Esophagus mucosa (tissue), 1 donor: ENCODE data around the gene PPP1R15B. TPM values are rescaled to one million over a fixed set of nuclear protein-coding genes. Genes with fewer than 3 reads are reported as not detected.

Source experiments
- ATAC-seq: fragments of 200-7000 bp; cut with Tn5 transposase; one replicate; pipeline ENCODE4 v1.9.1; 2020
- total RNA-seq: library from RNA; stranded (reverse); gene quantifications from one replicate; pipeline ENCODE4 v1.2.4, GENCODE V29; 2023
- donor health status: DM: yes; HTN: yes; CAD: no.

The PPP1R15B gene
- total RNA-seq: 27.5 TPM

- peak; percentile 93 for ATAC-seq
Measured at GRCh38 chr1:204411451-204412204, at the start of gene PPP1R15B. Gene PPP1R15B, minus strand, starts transcription at chr1:204411817. Its CDS starts 406 bp downstream, at chr1:204411411.

DNA sequence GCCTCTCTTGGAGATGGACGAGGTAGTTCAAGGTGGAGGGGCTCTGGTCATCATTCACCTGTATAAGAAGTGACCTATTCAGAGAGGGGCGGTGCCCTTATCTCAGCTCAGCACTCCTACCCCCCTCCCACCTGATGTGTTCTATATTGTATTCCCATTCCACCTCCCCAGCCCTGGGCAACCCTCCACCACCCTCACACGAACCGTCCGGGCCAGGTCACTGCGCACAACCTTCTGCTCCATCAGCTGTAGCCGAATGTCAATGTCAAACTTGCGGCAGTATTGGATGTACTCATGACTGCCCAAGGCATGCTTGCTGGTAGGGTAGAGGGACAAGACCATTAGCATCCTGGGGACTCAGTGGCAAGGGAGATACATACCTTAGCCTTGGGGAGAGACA is 48.7 kb upstream of the PPP1R15B start:
- ATAC-seq: no peak

GRCh38 chr1:204459706-204460105 is 48.1 kb upstream of the PPP1R15B start:
- no peak for ATAC-seq

DNA sequence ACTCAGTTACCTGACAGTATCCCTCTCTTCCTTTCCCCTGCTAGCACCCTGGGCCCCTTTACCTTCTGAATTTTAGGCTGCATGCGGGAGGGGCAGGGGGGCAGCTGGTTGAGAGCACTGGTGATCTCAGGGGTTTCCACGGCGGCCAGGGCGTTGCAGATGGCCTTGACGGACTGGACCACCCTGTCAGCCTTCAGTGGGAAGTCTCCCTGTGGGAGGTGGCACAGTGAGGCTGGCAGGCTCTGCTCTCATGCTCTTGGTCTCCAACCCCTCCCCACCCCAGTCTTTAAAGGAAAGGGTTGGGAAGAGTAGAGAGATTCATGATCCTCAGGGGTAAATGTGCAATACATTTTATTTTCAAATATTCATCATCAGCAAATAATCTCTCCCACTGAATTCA is 46.0 kb upstream of the PPP1R15B start:
- no peak for ATAC-seq

- no peak for ATAC-seq
Measured at GRCh38 chr1:204456826-204457442, 45.3 kb upstream of the PPP1R15B start.

DNA sequence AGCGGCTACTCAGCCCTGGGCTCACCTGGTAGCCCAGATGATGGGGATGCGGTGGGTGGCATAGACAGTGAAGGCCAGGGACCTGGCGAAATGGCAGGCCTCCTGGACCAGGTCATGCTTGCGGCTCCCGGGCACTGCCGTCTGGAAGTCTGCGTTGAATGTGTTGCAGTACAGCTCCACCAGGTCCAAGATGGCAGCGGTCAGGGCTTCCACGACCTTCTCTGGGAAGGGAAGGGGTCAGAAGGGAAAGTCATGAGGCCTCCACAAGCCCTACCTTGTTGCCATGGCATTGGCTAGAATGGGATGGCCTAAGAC is 44.2 kb upstream of the PPP1R15B start:
- no peak for ATAC-seq

DNA sequence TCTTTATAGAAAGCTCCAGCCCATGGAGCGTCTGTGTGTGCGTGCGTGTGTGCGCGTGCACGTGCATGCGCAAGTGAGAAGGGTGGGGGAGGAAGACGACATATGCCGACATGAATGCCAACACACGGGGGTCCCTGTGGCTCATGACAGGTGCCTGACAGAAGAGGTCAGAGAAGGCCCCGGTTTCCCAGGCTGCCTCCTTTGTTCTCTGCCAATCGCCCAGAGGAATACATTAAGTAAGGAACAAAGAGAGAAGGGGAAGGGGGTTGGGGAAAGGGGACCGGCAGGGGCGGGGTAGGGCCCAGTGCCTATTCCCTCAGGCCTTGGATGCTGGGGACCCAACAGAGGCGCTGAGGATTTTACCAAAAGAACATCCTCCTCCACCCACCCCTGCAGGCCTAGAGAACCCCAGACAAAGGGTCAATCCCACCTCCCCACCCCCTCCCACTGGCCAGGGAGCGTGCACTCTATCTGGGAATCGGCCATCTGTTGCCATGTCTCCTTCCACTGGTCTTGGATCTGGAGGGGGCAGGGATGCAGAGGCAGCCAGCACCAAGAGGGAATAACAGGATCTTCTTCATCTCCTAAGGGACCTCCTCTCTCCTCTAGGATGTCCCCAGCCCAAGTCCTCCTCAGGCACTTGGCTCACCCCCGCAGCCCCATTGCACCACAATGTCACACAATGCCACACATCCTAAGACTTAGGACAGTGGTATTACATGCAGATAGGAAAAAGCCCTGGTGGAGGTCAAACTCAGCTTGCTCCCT is 43.6 kb upstream of the PPP1R15B start:
- ATAC-seq: no peak

- no peak for ATAC-seq
Measured at GRCh38 chr1:204454476-204454875, 42.9 kb upstream of the PPP1R15B start.

DNA sequence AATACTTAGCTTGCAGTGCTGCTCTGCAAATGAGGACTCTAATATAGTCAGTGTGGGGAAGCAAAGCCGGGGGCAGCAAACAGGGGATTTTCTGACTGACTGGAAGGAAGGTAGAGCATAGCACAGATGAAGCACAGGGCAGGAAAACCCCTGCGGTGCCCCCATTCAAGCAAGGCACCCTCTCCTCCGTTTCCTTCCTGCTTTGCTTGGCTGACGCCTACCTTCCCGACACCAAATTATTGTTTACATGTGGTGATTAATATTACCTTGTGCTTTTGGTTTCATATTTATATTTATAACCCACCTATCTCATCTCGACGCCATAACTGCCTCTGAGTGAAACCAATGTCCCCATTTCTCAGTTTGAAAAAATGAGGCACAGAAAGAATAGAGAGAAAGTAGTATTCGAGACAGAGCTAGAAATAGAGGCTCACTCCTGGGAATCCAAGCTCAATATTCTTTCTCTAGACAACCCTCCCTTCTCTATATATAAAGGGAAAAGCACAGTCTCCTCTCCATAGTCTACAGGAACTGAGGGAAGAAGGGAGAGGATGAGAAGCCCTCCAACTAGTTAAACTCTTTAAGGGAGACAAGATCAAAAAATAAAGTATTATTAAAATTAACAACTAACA is 41.6 kb upstream of the PPP1R15B start:
- ATAC-seq: peak; percentile 3

GRCh38 chr1:204451352-204452124 is 39.9 kb upstream of the PPP1R15B start:
- ATAC-seq: no peak

- peak; percentile 86 for ATAC-seq
Measured at GRCh38 chr1:204450461-204451257, 39.0 kb upstream of the PPP1R15B start.

DNA sequence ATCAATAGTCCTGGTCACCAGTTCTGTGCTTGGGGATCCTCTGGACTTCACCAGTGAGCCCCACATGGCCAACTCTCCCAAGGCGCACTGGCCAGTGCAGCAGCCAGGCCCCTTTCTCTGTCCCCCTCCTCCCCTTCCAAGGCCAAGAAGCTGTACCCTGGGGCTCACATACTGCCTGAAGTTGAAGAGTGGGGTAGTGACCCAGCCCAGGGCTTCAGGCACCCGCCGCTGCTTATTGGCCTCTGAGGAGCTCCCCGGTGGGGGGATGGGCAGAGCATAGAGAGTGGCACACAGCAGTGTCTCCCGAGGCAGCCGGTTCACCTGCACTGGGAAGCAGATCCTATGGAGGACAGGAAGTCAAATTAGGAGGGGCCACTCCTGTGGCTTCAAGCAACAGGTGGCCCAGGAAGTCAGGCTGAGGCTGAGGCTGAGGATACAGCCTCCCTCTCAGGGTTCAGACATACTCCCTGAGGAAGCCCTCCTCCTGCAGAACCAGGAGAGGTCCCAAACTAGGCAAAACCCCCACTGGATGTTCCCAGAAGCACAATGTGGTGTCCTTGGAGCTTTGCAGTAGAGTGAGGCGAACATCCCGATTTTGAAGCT is 38.2 kb upstream of the PPP1R15B start:
- no peak for ATAC-seq

- ATAC-seq: no peak
Measured at GRCh38 chr1:204448991-204449677, 37.5 kb upstream of the PPP1R15B start.

GRCh38 chr1:204448344-204448964 is 36.8 kb upstream of the PPP1R15B start:
- ATAC-seq: peak; percentile 71

DNA sequence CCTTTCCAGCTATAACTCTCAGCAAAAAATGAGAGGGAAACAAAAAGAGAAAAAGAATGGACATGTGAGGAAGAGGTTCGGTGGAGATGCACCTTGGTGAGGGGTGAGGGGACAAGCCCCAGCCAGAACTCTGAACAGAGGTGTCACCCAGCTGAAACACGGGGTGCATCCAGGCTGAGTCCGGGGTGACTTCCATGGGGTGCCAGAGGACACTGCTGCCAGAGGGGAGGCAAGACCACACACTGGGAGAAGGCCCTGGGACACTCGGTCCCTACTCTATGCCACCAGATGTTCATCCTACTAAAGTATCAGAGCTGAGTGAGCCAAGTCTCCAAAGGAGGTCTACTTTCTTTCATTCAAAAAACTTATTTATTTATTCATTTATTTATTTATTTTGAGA is 36.1 kb upstream of the PPP1R15B start:
- ATAC-seq: no peak

GRCh38 chr1:204447190-204447589 is 35.6 kb upstream of the PPP1R15B start:
- no peak for ATAC-seq

DNA sequence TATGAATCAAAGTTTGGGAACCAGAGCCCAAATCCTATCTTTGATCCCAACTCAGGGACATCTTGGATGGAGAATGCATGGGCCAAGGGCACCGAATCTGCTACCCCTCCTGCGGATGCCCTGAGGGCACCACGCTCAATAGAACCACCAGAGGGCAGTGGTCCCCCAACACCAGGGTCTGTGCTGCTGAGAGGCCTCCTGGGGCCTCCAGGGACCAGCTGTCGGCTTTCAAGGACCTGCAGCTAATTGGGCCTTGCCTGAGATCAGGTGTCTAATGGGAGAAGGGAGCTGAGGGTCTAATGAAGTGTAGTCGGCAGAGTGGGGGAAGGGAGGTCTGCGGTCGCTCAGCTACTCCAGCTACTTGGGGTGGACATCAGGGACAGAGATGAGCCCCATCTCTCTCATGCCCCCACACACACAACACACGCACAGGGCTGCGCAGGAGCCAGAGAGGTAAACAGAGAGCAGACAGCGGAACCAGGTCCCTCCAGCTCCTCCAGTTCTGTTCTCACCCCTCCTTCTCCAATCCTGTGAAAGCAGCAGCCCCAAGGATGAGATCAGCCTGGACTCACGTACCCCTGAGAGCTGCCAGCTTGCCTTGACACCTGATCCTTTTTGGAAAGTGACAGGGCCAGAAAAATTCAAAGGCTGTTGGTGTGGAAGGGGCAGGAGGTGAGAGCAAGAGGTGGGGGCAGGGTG is 34.9 kb upstream of the PPP1R15B start:
- ATAC-seq: no peak

- no peak for ATAC-seq
Measured at GRCh38 chr1:204445860-204446412, 34.3 kb upstream of the PPP1R15B start.
